WERI-Rb-1 (cell line): Measurements from ENCODE around the gene KCNQ2.

Experiments
- DNase-seq: peaks from one replicate; pipeline ENCODE4 v3.0.0-alpha.2; 2020
- H3K27ac ChIP-seq: fragments of 250-450 bp; sonication (Bioruptor Pico); 2 replicates; pipeline ENCODE4 v1.5.1; 2020; ENCODE audit warnings: mild to moderate bottlenecking, moderate library complexity
- H3K27me3 ChIP-seq: fragments of 250-450 bp; sonication (Bioruptor Pico); 2 replicates; pipeline ENCODE4 v1.5.1; 2021; ENCODE audit warnings: mild to moderate bottlenecking, low read depth, moderate library complexity; ENCODE audit not compliant: insufficient read depth, severe bottlenecking
- H3K36me3 ChIP-seq: fragments of 250-450 bp; sonication (Bioruptor Pico); 2 replicates; pipeline ENCODE4 v1.5.1; 2020; ENCODE audit warnings: mild to moderate bottlenecking, moderate library complexity
- H3K4me3 ChIP-seq: 2 replicates; pipeline ENCODE4 v1.5.1; 2011; ENCODE audit warnings: low read depth, mild to moderate bottlenecking, control low read depth, low read length
- H3K9me3 ChIP-seq: fragments of 250-450 bp; sonication (Bioruptor Pico); 2 replicates; pipeline ENCODE4 v1.5.1; 2021; ENCODE audit warnings: mild to moderate bottlenecking, moderate library complexity; ENCODE audit not compliant: severe bottlenecking
- CTCF ChIP-seq: IDR thresholded peaks from 2 replicates; pipeline ENCODE4 v1.5.1; 2011; ENCODE audit warnings: low read depth, mild to moderate bottlenecking, control low read depth, inconsistent platforms, low read length

The KCNQ2 gene

GRCh38 chr20:63387393-63387792 lies 85.1 kb downstream of the KCNQ2 start:
- Histone ChIP-seq H3K36me3 (no peaks in the 10 kb centered on the region), H3K27ac (no peak overlapping the region), H3K4me3 (no peak overlapping the region), H3K9me3 (peaks cover 24% of the 10 kb centered on the region), H3K27me3 (no peaks in the 10 kb centered on the region)
- no peak for DNase-seq
- TF ChIP-seq CTCF = no peak

GRCh38 chr20:63386491-63386890 lies 86.0 kb downstream of the KCNQ2 start:
- H3K36me3 ChIP-seq = no peaks in the 10 kb centered on the region
- no peaks in the 10 kb centered on the region for H3K27me3 ChIP-seq
- H3K9me3 ChIP-seq = peaks cover 24% of the 10 kb centered on the region
- no peak for DNase-seq
- no peak overlapping the region for H3K4me3 ChIP-seq
- no peak overlapping the region for H3K27ac ChIP-seq
- TF ChIP-seq CTCF = no peak

- Histone ChIP-seq H3K27me3 (no peaks in the 10 kb centered on the region), H3K9me3 (peaks cover 24% of the 10 kb centered on the region), H3K27ac (no peak overlapping the region), H3K4me3 (no peak overlapping the region), H3K36me3 (no peaks in the 10 kb centered on the region)
- no peak for TF ChIP-seq CTCF
- no peak for DNase-seq
Measured at GRCh38 chr20:63385819-63386218, 86.6 kb downstream of the KCNQ2 start.

GRCh38 chr20:63384336-63384735 lies 88.1 kb downstream of the KCNQ2 start:
- H3K9me3 ChIP-seq = peaks cover 24% of the 10 kb centered on the region
- no peak for DNase-seq
- no peak overlapping the region for H3K4me3 ChIP-seq
- no peak for TF ChIP-seq CTCF
- H3K27ac ChIP-seq = no peak overlapping the region
- no peaks in the 10 kb centered on the region for H3K36me3 ChIP-seq
- no peaks in the 10 kb centered on the region for H3K27me3 ChIP-seq

- no peak for DNase-seq
- no peaks in the 10 kb centered on the region for H3K36me3 ChIP-seq
- TF ChIP-seq CTCF = no peak
- no peaks in the 10 kb centered on the region for H3K27me3 ChIP-seq
- H3K9me3 ChIP-seq = peaks cover 22% of the 10 kb centered on the region
- H3K4me3 ChIP-seq = no peak overlapping the region
- no peak overlapping the region for H3K27ac ChIP-seq
Measured at GRCh38 chr20:63383556-63383955, 88.9 kb downstream of the KCNQ2 start.

GRCh38 chr20:63382551-63383300 lies 89.7 kb downstream of the KCNQ2 start:
- H3K9me3 ChIP-seq = peaks cover 16% of the 10 kb centered on the region
- DNase-seq = no peak
- no peak for TF ChIP-seq CTCF

More at GRCh38 chr20:63382551-63383300, 89.7 kb downstream of the KCNQ2 start:
- Histone ChIP-seq H3K27ac (no peak overlapping the region), H3K36me3 (no peaks in the 10 kb centered on the region), H3K4me3 (no peak overlapping the region), H3K27me3 (no peaks in the 10 kb centered on the region)
